K562 (cell line): ENCODE data around the gene COL11A2. TPM values are rescaled to one million over a fixed set of nuclear protein-coding genes. Genes with fewer than 3 reads are reported as not detected.
A peak's percentile ranks its signal among the peaks of the same experiment; 100 is the strongest.

Source experiments
- ATAC-seq: fragments of 200-7000 bp; cut with Tn5 transposase; 3 replicates; pipeline ENCODE4 v1.9.1; 2020; ENCODE audit warnings: moderate library complexity
- BruUV-seq: library from RNA; stranded (reverse); fragments of 400-500 nt; replicated peaks from 2 replicates; lab custom pipeline; 2021; lab: Mats Ljungman, UMichigan
- CTCF ChIA-PET: fragments of 300-600 bp; formaldehyde crosslinking; extraction: SDS; loops from one replicate; lab custom pipeline; 2021; ENCODE audit warnings: low intra/inter-chr PET ratio; lab: Yijun Ruan, JAX
- POLR2A ChIA-PET: fragments of 300-600, 350-650 bp; sonication (Branson Sonifier 250); formaldehyde crosslinking; extraction: SDS; loops from one replicate; lab custom pipeline; 2021; ENCODE audit warnings: antibody characterized with exemption, inconsistent platforms; lab: Yijun Ruan, JAX
- DNase-seq, 4 experiments: peaks; one replicate each; pipeline versions ENCODE4 v3.0.0 to v3.0.0-alpha.2; 2011 to 2018; ENCODE audit warnings: low spot score in 3 of 4, mixed read lengths in 3 of 4; ENCODE audit errors: extremely low read depth in 1 of 4
- FAIRE-seq: peaks from 2 replicates; lab custom pipeline; 2011; peaks lifted over from hg19 to GRCh38; lab: Jason Lieb, UNC
- H2AFZ ChIP-seq: 2 replicates; pipeline ENCODE4 v1.6.0; 2011; ENCODE audit warnings: low read depth, low read length, control low read depth, inconsistent platforms
- H3K27ac ChIP-seq: fragments of 200-600 bp; 3 replicates; pipeline ENCODE4 v1.8.0; 2011; ENCODE audit warnings: low read depth, mild to moderate bottlenecking, control low read depth, inconsistent platforms, low read length, moderate library complexity, mixed read lengths; ENCODE audit errors: extremely low read depth
- H3K27me3 ChIP-seq, 2 experiments: fragments of 300-600 bp in 1 of 2; 2 replicates in 1 of 2; 3 replicates in 1 of 2; pipeline versions ENCODE4 v1.6.0 to v1.8.0; 2011; ENCODE audit warnings: inconsistent platforms in 2 of 2, low read length in 2 of 2, mild to moderate bottlenecking in 1 of 2, mixed read lengths in 1 of 2, moderate library complexity in 1 of 2; ENCODE audit not compliant: control insufficient read depth in 2 of 2, insufficient read depth in 2 of 2
- H3K36me3 ChIP-seq: fragments of 300-600 bp; 3 replicates; pipeline ENCODE4 v1.8.0; 2011; ENCODE audit warnings: mild to moderate bottlenecking, low read length, inconsistent platforms; ENCODE audit not compliant: control insufficient read depth, insufficient read depth
- H3K4me1 ChIP-seq, 2 experiments: fragments of 200-600 bp in 1 of 2; replicated peaks in 1 of 2; 2 replicates in 1 of 2; 3 replicates in 1 of 2; pipeline versions ENCODE4 v1.5.1 to v1.8.0; 2011; ENCODE audit warnings: inconsistent platforms in 2 of 2, low read length in 2 of 2, mild to moderate bottlenecking in 1 of 2, mixed read lengths in 1 of 2, moderate library complexity in 1 of 2; ENCODE audit not compliant: control insufficient read depth in 2 of 2, insufficient read depth in 2 of 2
- H3K4me2 ChIP-seq: 2 replicates; pipeline ENCODE4 v1.6.1; 2011; ENCODE audit warnings: low read length, control low read depth, inconsistent platforms, mixed read lengths; ENCODE audit not compliant: insufficient read depth
- H3K4me3 ChIP-seq: fragments of 200-600 bp; sonication (generic), shearing (Covaris generic); 2 replicates; pipeline ENCODE4 v1.5.1; 2016; ENCODE audit warnings: control low read depth, inconsistent platforms
- H3K79me2 ChIP-seq: fragments of 200-600 bp; 3 replicates; pipeline ENCODE4 v1.8.0; 2011; ENCODE audit warnings: low read length, inconsistent platforms; ENCODE audit not compliant: control insufficient read depth, insufficient read depth
- H3K9ac ChIP-seq, 2 experiments: 2 replicates each; pipeline versions ENCODE4 v1.6.0 to v1.6.1; 2011; ENCODE audit warnings: low read depth in 2 of 2, low read length in 2 of 2, control low read depth in 1 of 2, inconsistent platforms in 1 of 2, mild to moderate bottlenecking in 1 of 2, mixed read lengths in 1 of 2; ENCODE audit not compliant: insufficient read depth in 1 of 2
- H3K9me1 ChIP-seq: one replicate; pipeline ENCODE4 v1.6.0; 2011; ENCODE audit warnings: inconsistent platforms, mild to moderate bottlenecking, low read length, moderate library complexity; ENCODE audit not compliant: control insufficient read depth, insufficient read depth
- H3K9me3 ChIP-seq: replicated peaks from 2 replicates; pipeline ENCODE4 v1.5.1; 2011; ENCODE audit warnings: low read depth, low read length, inconsistent platforms; ENCODE audit not compliant: control insufficient read depth, insufficient read depth
- H4K20me1 ChIP-seq: replicated peaks from 2 replicates; pipeline ENCODE4 v1.6.1; 2011; ENCODE audit warnings: low read length, inconsistent platforms, mixed read lengths; ENCODE audit not compliant: control insufficient read depth, insufficient read depth
- BRD4 ChIP-seq: fragments of 200-600 bp; sonication (generic); IDR thresholded peaks from 2 replicates; pipeline ENCODE4 v1.6.1; 2017; ENCODE audit warnings: inconsistent platforms
- CEBPB ChIP-seq: fragments of 450-650 bp; IDR thresholded peaks from 2 replicates; pipeline ENCODE4 v1.6.1; 2016; ENCODE audit warnings: missing genetic modification characterization, missing compliant biosample characterization
- CEBPG ChIP-seq, 3 experiments: fragments of 200-800 bp in 1 of 3; sonication (Bioruptor generic) in 1 of 3; sonication (generic) in 1 of 3; formaldehyde crosslinking in 1 of 3; IDR thresholded peaks in 2 of 3; conservative IDR thresholded peaks in 1 of 3; 2 replicates each; pipeline versions ENCODE4 v1.6.1 to v1.8.0; 2016 to 2022; ENCODE audit warnings: missing compliant biosample characterization in 2 of 3, missing genetic modification characterization in 2 of 3, mild to moderate bottlenecking in 1 of 3, missing genetic modification reagents in 1 of 3
- CXXC5 ChIP-seq: fragments of 250-450 bp; sonication (Bioruptor Pico); IDR thresholded peaks from 2 replicates; pipeline ENCODE4 v1.8.0; 2022; ENCODE audit warnings: inconsistent platforms, mild to moderate bottlenecking, moderate library complexity
- DPF2 ChIP-seq: fragments of 450-650 bp; IDR thresholded peaks from 2 replicates; pipeline ENCODE4 v1.6.1; 2016
- EHMT2 ChIP-seq: fragments of 450-650 bp; IDR thresholded peaks from 2 replicates; pipeline ENCODE4 v1.6.1; 2018; ENCODE audit warnings: antibody characterized with exemption
- IFI16 ChIP-seq: fragments of 250-450 bp; sonication (Bioruptor Pico); IDR thresholded peaks from 2 replicates; pipeline ENCODE4 v2.1.2; 2022; ENCODE audit warnings: mild to moderate bottlenecking, inconsistent platforms
- RFX7 ChIP-seq: fragments of 250-450 bp; sonication (Bioruptor Pico); IDR thresholded peaks from 2 replicates; pipeline ENCODE4 v1.5.1; 2021; ENCODE audit warnings: mild to moderate bottlenecking
- SP1 ChIP-seq: sonication (generic); formaldehyde crosslinking; IDR thresholded peaks from 2 replicates; pipeline ENCODE4 v1.8.1; 2022; ENCODE audit warnings: mild to moderate bottlenecking, missing genetic modification reagents
- SRSF9 ChIP-seq: fragments of 200-400 bp; formaldehyde crosslinking; IDR thresholded peaks from 2 replicates; pipeline ENCODE4 v1.6.1; 2017; ENCODE audit warnings: low read depth, low read length, borderline replicate concordance
- whole genome bisulfite sequencing: fragments of 100-300 bp; shearing (Covaris generic); methylation state at CpG from one replicate; pipeline ENCODE4 v1.1.6; 2016; ENCODE audit warnings: low coverage, mixed read lengths; ENCODE audit not compliant: insufficient coverage; ENCODE audit errors: missing lambda C conversion rate; 5-methylcytosine and 5-hydroxymethylcytosine counted together
- in situ Hi-C: fragments of 300-500 bp; cut with MboI; formaldehyde crosslinking; loops from 4 replicates; pipeline ENCODE4 v1.15.0; 2018; ENCODE audit warnings: inconsistent platforms, mixed read lengths
- intact Hi-C: fragments of 100-400 bp; cut with micrococcal nuclease; formaldehyde crosslinking; loops from 2 replicates; pipeline ENCODE4 v1.14.2; 2022
- polyA plus RNA-seq, 8 experiments: library from polyadenylated mRNA; depleted of rRNA in 4 of 8; stranded (reverse) in 5 of 8; unstranded in 3 of 8; fragments of >200 nt; fragmentation: Nextera tagmentation in 2 of 8; fragmentation: Illumina TruSeq in 1 of 8; extraction: Ambion mirVana in 2 of 8; extraction: Trizol in 1 of 8; gene quantifications; 2 replicates each; pipeline versions ENCODE4 v1.2.1 to v1.2.3, GENCODE V29; 2011 to 2014; ENCODE audit warnings: inconsistent platforms in 1 of 8, missing spikeins in 1 of 8
- total RNA-seq, 7 experiments: library from RNA; depleted of rRNA in 6 of 7; stranded (reverse); fragments of >200 nt in 6 of 7; fragmentation: Illumina TruSeq in 2 of 7; extraction: Trizol in 2 of 7; gene quantifications; 2 replicates each; pipeline versions ENCODE4 v1.2.1 to v1.2.3, GENCODE V29; 2011 to 2021; ENCODE audit warnings: low replicate concordance in 1 of 7
- TF ChIP-seq, protein P1 (sequence below), 3 experiments: IDR thresholded peaks in 2 of 3; conservative IDR thresholded peaks in 1 of 3; 2 replicates each; pipeline ENCODE4 v1.5.1; 2011 to 2012; ENCODE audit warnings: low read length in 3 of 3, mild to moderate bottlenecking in 3 of 3, control low read depth in 2 of 3, improper control_type of control experiment in 1 of 3, inconsistent platforms in 1 of 3, low read depth in 1 of 3, mixed read lengths in 1 of 3, moderate library complexity in 1 of 3; ENCODE audit not compliant: insufficient read depth in 2 of 3

The COL11A2 gene
- total and polyA plus RNA-seq, 9 of the 15 experiments (the other 6 are each of a cell fraction or from before 2014, with no cell fraction given), result 0.04 to 0.35 (median 0.09) TPM; not detected in 1

DNA sequence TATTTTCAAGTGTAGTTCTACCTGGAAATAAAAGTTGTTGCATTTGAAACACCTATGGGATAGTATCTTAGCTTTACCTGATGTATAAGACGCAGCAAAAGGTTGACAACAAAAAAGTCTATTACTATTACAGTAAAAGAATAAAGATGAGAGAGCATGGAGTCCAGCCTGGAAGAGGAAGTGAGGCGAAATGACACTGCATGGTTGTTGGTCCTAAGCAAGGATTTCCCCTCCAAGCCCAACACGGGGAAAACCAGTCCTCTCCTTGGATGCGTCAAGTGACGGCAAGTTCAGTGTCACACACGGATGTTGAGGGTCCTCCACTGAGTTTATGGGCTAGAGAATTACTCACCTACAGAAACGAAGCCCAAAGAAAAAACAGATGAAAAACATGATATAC, 51.7 kb downstream of the COL11A2 start (continued):
- no peak for TF ChIP-seq SP1 (CRISPR knock-in tag)
- no peak for TF ChIP-seq IFI16
- TF ChIP-seq SRSF9, result no peak
- TF ChIP-seq CXXC5, result no peak
- no peak for TF ChIP-seq EHMT2
- TF ChIP-seq, protein P1, sequence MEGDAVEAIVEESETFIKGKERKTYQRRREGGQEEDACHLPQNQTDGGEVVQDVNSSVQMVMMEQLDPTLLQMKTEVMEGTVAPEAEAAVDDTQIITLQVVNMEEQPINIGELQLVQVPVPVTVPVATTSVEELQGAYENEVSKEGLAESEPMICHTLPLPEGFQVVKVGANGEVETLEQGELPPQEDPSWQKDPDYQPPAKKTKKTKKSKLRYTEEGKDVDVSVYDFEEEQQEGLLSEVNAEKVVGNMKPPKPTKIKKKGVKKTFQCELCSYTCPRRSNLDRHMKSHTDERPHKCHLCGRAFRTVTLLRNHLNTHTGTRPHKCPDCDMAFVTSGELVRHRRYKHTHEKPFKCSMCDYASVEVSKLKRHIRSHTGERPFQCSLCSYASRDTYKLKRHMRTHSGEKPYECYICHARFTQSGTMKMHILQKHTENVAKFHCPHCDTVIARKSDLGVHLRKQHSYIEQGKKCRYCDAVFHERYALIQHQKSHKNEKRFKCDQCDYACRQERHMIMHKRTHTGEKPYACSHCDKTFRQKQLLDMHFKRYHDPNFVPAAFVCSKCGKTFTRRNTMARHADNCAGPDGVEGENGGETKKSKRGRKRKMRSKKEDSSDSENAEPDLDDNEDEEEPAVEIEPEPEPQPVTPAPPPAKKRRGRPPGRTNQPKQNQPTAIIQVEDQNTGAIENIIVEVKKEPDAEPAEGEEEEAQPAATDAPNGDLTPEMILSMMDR (IDR thresholded peaks at IDR 0.05 in 2 of 3, conservative IDR thresholded peaks at IDR 0.05 in 1 of 3; ENCODE audit: insufficient read depth in 2 of 3, low read depth in 1 of 3, low read length in 3 of 3), result no peak
- TF ChIP-seq DPF2, result no peak
- TF ChIP-seq RFX7, result no peak

DNA sequence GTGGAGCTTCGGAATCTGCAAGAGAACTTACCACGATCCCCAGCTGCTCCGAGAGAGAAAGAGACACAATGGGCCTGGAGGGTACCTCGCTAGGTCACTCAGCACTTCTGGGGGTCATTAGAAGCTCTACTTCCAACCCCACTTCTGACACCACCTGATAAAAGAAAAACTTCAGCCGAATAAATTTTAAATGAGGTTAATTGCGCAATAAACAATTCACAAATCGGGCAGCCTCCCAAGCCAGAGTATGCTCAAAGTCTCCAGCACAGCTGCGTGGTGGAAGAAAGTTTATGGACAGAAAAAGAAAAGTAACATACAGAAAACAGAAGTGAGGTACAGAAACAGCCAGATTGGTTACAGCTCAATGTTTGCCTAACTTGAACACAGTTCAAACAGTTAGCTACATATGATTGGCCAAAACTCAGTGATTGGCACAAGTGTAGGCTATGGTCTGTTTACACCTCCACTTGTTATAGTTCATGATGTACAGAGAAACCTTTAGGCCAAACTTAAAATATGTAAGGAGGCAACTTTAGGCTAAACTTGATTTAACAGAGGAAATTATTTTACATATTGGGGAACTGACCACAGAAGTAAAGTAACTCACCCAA, 52.6 kb downstream of the COL11A2 start:
- TF ChIP-seq CEBPG (CRISPR knock-in tag; IDR thresholded peaks at IDR 0.05) (peak; percentile 50; the same call in 1 of the 2 replicates), CEBPG (tag; conservative IDR thresholded peaks at IDR 0.05 in 1 of 2, IDR thresholded peaks at IDR 0.05 in 1 of 2) (peak; percentile 71 to 97), BRD4 (no peak), CEBPB (tag) (peak; percentile 95)
- ChIA-PET CTCF (interaction anchor here (0.6 kb wide), 1 partner anchor 31 kb away, joined by 3 read pairs; no protein-coding TSS in a partner anchor), POLR2A (interaction anchor here (0.7 kb wide), 1 partner anchor 58 kb away, joined by 3 read pairs; no protein-coding TSS in a partner anchor)
- BruUV-seq, result no TSS peak
- DNase-seq (no peak), ATAC-seq (no peak), FAIRE-seq (no peak)
- no peaks in the 10 kb centered on the region for H3K36me3 ChIP-seq
- H3K9me1 ChIP-seq, result no peaks in the 10 kb centered on the region
- no peak overlapping the region for H3K9ac ChIP-seq
- H3K9me3 ChIP-seq, result no peaks in the 10 kb centered on the region
- peaks cover 16 to 23% of the 10 kb centered on the region in 2 experiments; a peak in 4 of 5 replicates for H3K27me3 ChIP-seq
- H3K27ac ChIP-seq, result no peak overlapping the region
- WGBS, result 7% methylated on average over 8 of the region's 8 CpGs
- H3K4me1 ChIP-seq, result no peaks in the 10 kb centered on the region
- H3K4me2 ChIP-seq, result no peak overlapping the region
- no peak overlapping the region for H3K4me3 ChIP-seq
- no peaks in the 10 kb centered on the region for H3K79me2 ChIP-seq
- H2AFZ ChIP-seq, result no peak overlapping the region
- intact Hi-C loops, result no loop called here
- in situ Hi-C loops, result no loop called here
- H4K20me1 ChIP-seq, result no peaks in the 10 kb centered on the region
